ENCODE data around the gene LHFPL4.

DNA sequence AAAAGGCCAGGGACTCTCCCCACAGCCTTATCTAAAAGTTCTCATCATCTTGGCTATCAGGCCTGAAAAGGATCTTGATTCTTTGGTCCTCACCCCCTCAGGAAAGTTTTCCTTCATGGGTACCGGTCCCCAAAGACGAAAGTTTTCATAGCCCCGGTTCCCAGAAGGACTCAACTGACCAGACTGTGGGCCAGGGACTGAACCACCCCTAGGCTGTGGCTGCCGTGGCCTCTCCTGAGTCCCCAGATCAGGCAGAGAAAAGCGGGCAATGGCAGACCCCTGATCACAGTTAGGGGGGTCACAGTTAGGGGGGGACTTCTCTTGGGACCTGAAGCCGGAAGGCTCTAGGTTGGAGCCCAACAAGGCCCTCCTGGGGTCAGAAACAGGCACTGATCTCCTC is 54.8 kb downstream of the LHFPL4 start:
- no peak for TF ChIP-seq EZH2 (IDR thresholded peaks at IDR 0.05; ENCODE audit: insufficient read depth, poor library complexity, severe bottlenecking)
- no peak for TF ChIP-seq EZH2phosphoT487 (IDR thresholded peaks at IDR 0.05; ENCODE audit: insufficient read depth, low read depth)
